Skeletal muscle cell (primary cell): ENCODE results near the gene KBTBD4.

Source experiments
- DNase-seq: peaks from one replicate; pipeline ENCODE4 v3.0.0-alpha.2; 2010; ENCODE audit warnings: low read depth
- H3K4me3 ChIP-seq: 2 replicates; pipeline ENCODE4 v1.5.1; 2011; ENCODE audit warnings: low read depth, mild to moderate bottlenecking, control low read depth, low read length, moderate library complexity

The KBTBD4 gene

GRCh38 chr11:47578524-47579494 lies at the start of gene KBTBD4, which contains the start of gene NDUFS3:
Gene KBTBD4 (minus strand): TSS chr11:47578970. CDS start chr11:47578951, 19 bp downstream.
Gene NDUFS3 (plus strand): TSS chr11:47579074. CDS start chr11:47579092, 18 bp downstream.
- DNase-seq: peak; percentile 87
- peak within 1 kb of the TSS; percentile 77 for H3K4me3 ChIP-seq

- no peak overlapping the region for H3K4me3 ChIP-seq
- DNase-seq: no peak
Measured at GRCh38 chr11:47628026-47628425, 49.3 kb upstream of the KBTBD4 start.

GRCh38 chr11:47626234-47626633 lies 47.5 kb upstream of the KBTBD4 start:
- DNase-seq: no peak
- H3K4me3 ChIP-seq: no peak overlapping the region

GRCh38 chr11:47620836-47621378 lies 42.1 kb upstream of the KBTBD4 start:
- H3K4me3 ChIP-seq: no peak overlapping the region
- DNase-seq: no peak

GRCh38 chr11:47617417-47617809 lies 38.6 kb upstream of the KBTBD4 start:
- DNase-seq: peak; percentile 28
- no peak overlapping the region for H3K4me3 ChIP-seq

GRCh38 chr11:47616726-47617416 lies 38.1 kb upstream of the KBTBD4 start:
- peak; percentile 38 for DNase-seq

GRCh38 chr11:47615249-47615648 lies 36.5 kb upstream of the KBTBD4 start:
- H3K4me3 ChIP-seq: no peak overlapping the region
- no peak for DNase-seq

More at GRCh38 chr11:47616726-47617416, 38.1 kb upstream of the KBTBD4 start:
- no peak overlapping the region for H3K4me3 ChIP-seq

GRCh38 chr11:47611348-47611794 lies 32.6 kb upstream of the KBTBD4 start:
- DNase-seq: no peak
- no peak overlapping the region for H3K4me3 ChIP-seq

GRCh38 chr11:47609675-47610074 lies 30.9 kb upstream of the KBTBD4 start:
- DNase-seq: no peak
- no peak overlapping the region for H3K4me3 ChIP-seq

- DNase-seq: peak; percentile 96
- H3K4me3 ChIP-seq: no peak overlapping the region
Measured at GRCh38 chr11:47607380-47607779, 28.6 kb upstream of the KBTBD4 start.

- H3K4me3 ChIP-seq: no peak overlapping the region
- DNase-seq: peak; percentile 31
Measured at GRCh38 chr11:47606731-47607130, 28.0 kb upstream of the KBTBD4 start.

- no peak for DNase-seq
- no peak overlapping the region for H3K4me3 ChIP-seq
Measured at GRCh38 chr11:47605921-47606320, 27.2 kb upstream of the KBTBD4 start.

GRCh38 chr11:47603295-47603694 lies 24.5 kb upstream of the KBTBD4 start:
- no peak for DNase-seq
- no peak overlapping the region for H3K4me3 ChIP-seq

GRCh38 chr11:47599902-47600301 lies 21.1 kb upstream of the KBTBD4 start:
- H3K4me3 ChIP-seq: no peak overlapping the region
- DNase-seq: no peak

- no peak for DNase-seq
- H3K4me3 ChIP-seq: no peak overlapping the region
Measured at GRCh38 chr11:47595967-47596366, 17.2 kb upstream of the KBTBD4 start.

GRCh38 chr11:47595029-47595428 lies 16.3 kb upstream of the KBTBD4 start:
- DNase-seq: no peak
- no peak overlapping the region for H3K4me3 ChIP-seq

- DNase-seq: no peak
- peak within 1 kb of the TSS; percentile 38 for H3K4me3 ChIP-seq
Measured at GRCh38 chr11:47593934-47594855, 15.4 kb upstream of the KBTBD4 start, which contains the start of gene C1QTNF4. Gene C1QTNF4 (minus strand): TSS chr11:47594411. CDS start chr11:47590810, 3,601 bp downstream.

GRCh38 chr11:47593492-47593933 lies 14.7 kb upstream of the KBTBD4 start:
- H3K4me3 ChIP-seq: peak overlapping the region; percentile 38
- no peak for DNase-seq

GRCh38 chr11:47592970-47593369 lies 14.2 kb upstream of the KBTBD4 start:
- DNase-seq: no peak
- H3K4me3 ChIP-seq: no peak overlapping the region
